DND-41 (cell line): Measurements from ENCODE around the gene GNAT1.

Source experiments
- ATAC-seq: fragments of 200-7000 bp; cut with Tn5 transposase; 3 replicates; pipeline ENCODE4 v1.9.1; 2021; ENCODE audit warnings: low read depth; ENCODE audit not compliant: insufficient read depth
- DNase-seq: peaks from one replicate; pipeline ENCODE4 v3.0.0-alpha.2; 2020
- H2AFZ ChIP-seq: 2 replicates; pipeline ENCODE4 v1.6.0; 2012; ENCODE audit warnings: low read depth, low read length
- H3K27ac ChIP-seq: 2 replicates; pipeline ENCODE4 v1.5.1; 2012; ENCODE audit warnings: low read length, inconsistent platforms
- H3K27me3 ChIP-seq: fragments of 200-600 bp; sonication (generic); 2 replicates; pipeline ENCODE4 v1.6.0; 2012; ENCODE audit warnings: low read length, mild to moderate bottlenecking, inconsistent platforms; ENCODE audit not compliant: insufficient read depth, poor library complexity
- H3K36me3 ChIP-seq: 2 replicates; pipeline ENCODE4 v1.5.1; 2012; ENCODE audit warnings: low read length, inconsistent platforms; ENCODE audit not compliant: insufficient read depth
- H3K4me1 ChIP-seq: 2 replicates; pipeline ENCODE4 v1.5.1; 2012; ENCODE audit warnings: mild to moderate bottlenecking, low read length; ENCODE audit not compliant: insufficient read depth
- H3K4me2 ChIP-seq: 2 replicates; pipeline ENCODE4 v1.6.0; 2012; ENCODE audit warnings: mild to moderate bottlenecking, moderate library complexity, low read length, inconsistent platforms; ENCODE audit not compliant: insufficient read depth
- H3K4me3 ChIP-seq, 2 experiments: fragments of 200-600 bp in 1 of 2; shearing (Covaris generic) in 1 of 2; 2 replicates each; pipeline ENCODE4 v1.5.1; 2012 to 2016; ENCODE audit warnings: inconsistent platforms in 2 of 2, low read length in 2 of 2, mild to moderate bottlenecking in 2 of 2, low read depth in 1 of 2, moderate library complexity in 1 of 2
- H3K79me2 ChIP-seq: 2 replicates; pipeline ENCODE4 v1.6.0; 2012; ENCODE audit warnings: low read length, inconsistent platforms; ENCODE audit not compliant: insufficient read depth
- H3K9ac ChIP-seq: 2 replicates; pipeline ENCODE4 v1.6.0; 2012; ENCODE audit warnings: low read depth, mild to moderate bottlenecking, inconsistent platforms, low read length, moderate library complexity
- H3K9me3 ChIP-seq: 2 replicates; pipeline ENCODE4 v1.5.1; 2012; ENCODE audit warnings: low read length, moderate library complexity, mild to moderate bottlenecking, inconsistent platforms; ENCODE audit not compliant: insufficient read depth, severe bottlenecking
- H4K20me1 ChIP-seq: 2 replicates; pipeline ENCODE4 v1.6.0; 2012; ENCODE audit warnings: low read length; ENCODE audit not compliant: insufficient read depth
- CTCF ChIP-seq: IDR thresholded peaks from 2 replicates; pipeline ENCODE4 v1.5.1; 2012; ENCODE audit warnings: borderline replicate concordance, low read length, moderate library complexity, mild to moderate bottlenecking; ENCODE audit not compliant: poor library complexity, severe bottlenecking; ENCODE audit errors: extremely low read depth
- EZH2 ChIP-seq: IDR thresholded peaks from 3 replicates; pipeline ENCODE4 v1.6.1; 2012; ENCODE audit warnings: borderline replicate concordance, low read depth, mild to moderate bottlenecking, moderate library complexity, low read length, inconsistent platforms; ENCODE audit not compliant: severe bottlenecking

GNAT1 gene

GRCh38 chr3:50185230-50185629 is 6.2 kb upstream of the GNAT1 start:
- TF ChIP-seq EZH2 (no peak), CTCF (no peak)
- Histone ChIP-seq H4K20me1 (no peaks in the 10 kb centered on the region; the same call in 1 of the 2 replicates), H3K79me2 (no peaks in the 10 kb centered on the region), H3K9ac (no peak overlapping the region), H3K4me2 (no peak overlapping the region), H3K4me1 (no peaks in the 10 kb centered on the region), H3K27me3 (no peaks in the 10 kb centered on the region), H3K9me3 (no peaks in the 10 kb centered on the region), H3K36me3 (no peaks in the 10 kb centered on the region), H2AFZ (no peak overlapping the region), H3K27ac (no peak overlapping the region), H3K4me3 (no peak overlapping the region)
- DNase-seq (no peak), ATAC-seq (no peak)

- H3K9me3 ChIP-seq = no peaks in the 10 kb centered on the region
- H3K27me3 ChIP-seq = no peaks in the 10 kb centered on the region
- ATAC-seq (no peak), DNase-seq (no peak)
- no peaks in the 10 kb centered on the region for H3K4me1 ChIP-seq
- H3K36me3 ChIP-seq = no peaks in the 10 kb centered on the region
- no peaks in the 10 kb centered on the region for H3K79me2 ChIP-seq
- TF ChIP-seq CTCF = no peak
- no peak for TF ChIP-seq EZH2
- no peak overlapping the region for H3K9ac ChIP-seq
- peaks cover under 1% of the 10 kb centered on the region; the same call in 1 of the 2 replicates for H4K20me1 ChIP-seq
- no peak overlapping the region for H2AFZ ChIP-seq
- H3K27ac ChIP-seq = no peak overlapping the region
- H3K4me2 ChIP-seq = no peak overlapping the region
- no peak overlapping the region for H3K4me3 ChIP-seq
Observed at GRCh38 chr3:50186096-50186495, 5.3 kb upstream of the GNAT1 start.

DNA sequence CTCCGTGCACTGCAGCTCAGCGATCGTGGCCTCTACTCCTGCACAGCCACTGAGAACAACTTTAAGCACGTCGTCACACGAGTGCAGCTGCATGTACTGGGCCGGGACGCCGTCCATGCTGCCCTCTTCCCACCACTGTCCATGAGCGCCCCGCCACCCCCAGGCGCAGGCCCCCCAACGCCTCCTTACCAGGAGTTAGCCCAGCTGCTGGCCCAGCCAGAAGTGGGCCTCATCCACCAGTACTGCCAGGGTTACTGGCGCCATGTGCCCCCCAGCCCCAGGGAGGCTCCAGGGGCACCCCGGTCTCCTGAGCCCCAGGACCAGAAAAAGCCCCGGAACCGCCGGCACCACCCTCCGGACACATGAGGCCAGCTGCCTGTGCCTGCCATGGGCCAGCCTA is 3.7 kb upstream of the GNAT1 start:
- no peak for DNase-seq
- no peaks in the 10 kb centered on the region for H3K9me3 ChIP-seq

More for the DNA sequence above, 3.7 kb upstream of the GNAT1 start:
- Histone ChIP-seq H3K79me2 (no peaks in the 10 kb centered on the region), H3K4me2 (no peak overlapping the region), H3K27ac (no peak overlapping the region), H2AFZ (no peak overlapping the region), H3K27me3 (no peaks in the 10 kb centered on the region), H3K4me1 (no peaks in the 10 kb centered on the region), H3K4me3 (no peak overlapping the region), H3K36me3 (no peaks in the 10 kb centered on the region), H3K9ac (no peak overlapping the region), H4K20me1 (peaks cover 2% of the 10 kb centered on the region; the same call in 1 of the 2 replicates)
- ATAC-seq = no peak
- TF ChIP-seq EZH2 (no peak), CTCF (no peak)
